NCI-H2081 treated with DMSO at 0.1 percent for 48 hours (cell line): ENCODE measurements around the gene CORO7.
"Not testable (repeated sequence)": the region's sequence is repeated elsewhere in the genome, so short reads cannot be mapped to it uniquely, and the experiment has no call there.

Source experiments
- DNase-seq: peaks from one replicate; lab custom pipeline; 2025; lab: John Stamatoyannopoulos, UW

Gene CORO7

DNA sequence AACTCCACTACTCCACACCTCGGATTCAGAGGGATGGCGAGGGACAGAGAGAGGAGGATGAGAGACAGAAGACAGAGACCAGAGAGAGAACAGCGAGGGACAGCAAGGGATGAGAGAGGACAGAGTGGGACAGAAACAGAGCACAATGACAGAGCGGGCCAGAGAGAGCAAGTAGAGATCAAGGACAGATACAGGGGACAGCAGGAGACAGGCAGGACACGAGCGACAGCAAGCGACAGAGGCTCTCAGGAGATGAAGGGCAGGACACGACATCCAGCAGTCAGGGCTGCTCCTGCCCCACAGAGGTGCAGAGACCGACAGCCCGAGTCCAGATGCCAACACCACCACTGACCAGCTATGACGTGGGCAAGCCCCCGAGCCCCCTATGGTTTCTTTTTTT is 14.9 kb downstream of the CORO7 start:
- no peak for DNase-seq

- DNase-seq, result no peak
Observed at GRCh38 chr16:4401094-4401501, 15.3 kb downstream of the CORO7 start.

GRCh38 chr16:4399001-4399730 is 17.2 kb downstream of the CORO7 start:
- DNase-seq, result no peak

DNA sequence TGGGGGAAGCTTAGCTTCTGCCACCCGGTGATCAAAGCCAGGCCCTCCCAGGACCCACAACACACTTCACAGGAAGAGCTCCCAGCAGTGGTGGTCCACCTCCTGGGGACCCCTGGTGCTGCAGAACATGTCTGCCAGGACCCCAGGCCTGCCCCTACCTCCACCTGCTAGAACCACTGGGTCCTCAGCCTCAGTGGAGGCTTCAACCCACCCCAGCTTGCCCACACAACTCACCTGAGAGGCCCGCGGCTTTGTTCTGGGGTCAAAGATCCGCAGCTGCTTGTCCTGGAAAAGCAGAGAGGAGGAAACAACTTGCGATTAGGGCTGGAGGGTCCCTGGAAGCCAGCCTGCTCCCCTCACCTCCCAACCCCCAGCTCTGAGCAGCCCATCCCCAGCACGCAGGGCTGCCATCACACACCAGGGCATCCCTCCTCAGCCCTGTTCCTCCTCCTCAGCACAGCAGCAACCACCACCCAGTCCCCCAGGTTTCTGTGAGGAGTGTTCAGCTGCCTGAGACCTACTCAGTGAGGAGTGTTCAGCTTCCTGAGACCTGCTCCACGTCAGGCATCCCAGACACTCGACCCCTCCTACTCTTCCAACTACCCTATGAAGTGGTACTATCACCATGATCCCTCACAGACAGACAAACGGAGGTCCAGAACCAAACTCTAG is 21.2 kb downstream of the CORO7 start:
- DNase-seq, result no peak

GRCh38 chr16:4393850-4394249 is 22.5 kb downstream of the CORO7 start:
- not testable (repeated sequence) for DNase-seq

DNA sequence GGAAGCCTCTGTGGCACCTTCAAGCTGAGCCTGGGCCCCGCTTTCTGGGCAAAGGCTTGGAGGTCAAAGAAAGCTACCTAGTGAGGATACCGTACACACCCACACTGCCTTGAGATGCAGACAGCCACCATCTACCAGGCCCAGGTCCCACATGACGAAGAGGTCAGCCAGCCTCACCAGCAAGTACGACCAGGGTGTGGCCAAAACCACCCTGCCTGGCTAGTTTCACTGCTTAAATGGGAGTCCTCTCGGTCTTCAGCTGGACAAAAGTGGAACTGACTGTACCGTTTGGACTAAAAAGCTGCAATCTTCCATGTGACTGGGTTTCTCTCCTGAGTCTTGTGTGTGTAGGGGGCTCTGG is 23.2 kb downstream of the CORO7 start:
- DNase-seq, result no peak

DNA sequence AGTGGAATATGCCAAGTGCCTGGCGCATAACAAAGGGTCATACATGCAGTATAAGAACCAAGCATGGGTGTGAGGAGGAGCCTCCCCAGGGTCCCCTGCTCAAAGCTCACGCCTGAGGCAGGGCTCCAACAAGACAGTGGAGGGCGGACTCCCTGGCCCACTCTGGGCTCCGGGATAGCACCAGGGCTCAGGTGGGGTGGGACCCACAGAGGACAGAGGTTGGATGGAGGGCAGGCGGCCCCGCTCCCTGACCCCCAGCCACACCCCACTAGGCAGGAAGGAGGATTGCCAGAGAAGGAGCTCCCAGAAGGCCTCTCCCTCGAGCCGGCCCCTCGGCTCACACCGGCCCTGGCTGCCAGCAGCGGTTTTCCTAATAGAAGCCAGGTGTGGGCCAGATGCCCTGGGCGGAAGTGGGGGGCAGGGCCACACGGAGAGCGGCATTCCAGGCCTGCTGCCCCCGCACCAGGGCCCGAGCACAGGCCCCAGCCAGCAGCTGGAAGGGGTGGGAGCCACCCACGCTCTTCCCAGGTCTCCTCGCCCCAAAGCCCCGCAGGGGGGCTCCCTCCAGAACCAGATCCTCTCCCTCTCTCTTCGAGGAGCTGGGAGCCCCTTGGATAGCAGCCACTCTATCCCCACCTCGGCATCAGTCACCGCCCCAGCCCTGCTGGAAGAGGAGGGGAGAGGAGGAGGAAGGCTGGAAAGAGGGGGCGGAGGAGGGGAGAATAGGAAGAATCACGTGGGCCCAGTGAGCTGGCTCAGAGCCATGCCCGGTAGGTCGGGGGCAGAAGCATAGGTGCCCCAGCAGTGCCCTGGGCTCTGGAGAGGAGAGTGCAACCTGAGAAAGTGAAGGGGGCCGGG is 23.8 kb downstream of the CORO7 start:
- no peak for DNase-seq

GRCh38 chr16:4391631-4392381 is 24.6 kb downstream of the CORO7 start:
- DNase-seq, result no peak

DNA sequence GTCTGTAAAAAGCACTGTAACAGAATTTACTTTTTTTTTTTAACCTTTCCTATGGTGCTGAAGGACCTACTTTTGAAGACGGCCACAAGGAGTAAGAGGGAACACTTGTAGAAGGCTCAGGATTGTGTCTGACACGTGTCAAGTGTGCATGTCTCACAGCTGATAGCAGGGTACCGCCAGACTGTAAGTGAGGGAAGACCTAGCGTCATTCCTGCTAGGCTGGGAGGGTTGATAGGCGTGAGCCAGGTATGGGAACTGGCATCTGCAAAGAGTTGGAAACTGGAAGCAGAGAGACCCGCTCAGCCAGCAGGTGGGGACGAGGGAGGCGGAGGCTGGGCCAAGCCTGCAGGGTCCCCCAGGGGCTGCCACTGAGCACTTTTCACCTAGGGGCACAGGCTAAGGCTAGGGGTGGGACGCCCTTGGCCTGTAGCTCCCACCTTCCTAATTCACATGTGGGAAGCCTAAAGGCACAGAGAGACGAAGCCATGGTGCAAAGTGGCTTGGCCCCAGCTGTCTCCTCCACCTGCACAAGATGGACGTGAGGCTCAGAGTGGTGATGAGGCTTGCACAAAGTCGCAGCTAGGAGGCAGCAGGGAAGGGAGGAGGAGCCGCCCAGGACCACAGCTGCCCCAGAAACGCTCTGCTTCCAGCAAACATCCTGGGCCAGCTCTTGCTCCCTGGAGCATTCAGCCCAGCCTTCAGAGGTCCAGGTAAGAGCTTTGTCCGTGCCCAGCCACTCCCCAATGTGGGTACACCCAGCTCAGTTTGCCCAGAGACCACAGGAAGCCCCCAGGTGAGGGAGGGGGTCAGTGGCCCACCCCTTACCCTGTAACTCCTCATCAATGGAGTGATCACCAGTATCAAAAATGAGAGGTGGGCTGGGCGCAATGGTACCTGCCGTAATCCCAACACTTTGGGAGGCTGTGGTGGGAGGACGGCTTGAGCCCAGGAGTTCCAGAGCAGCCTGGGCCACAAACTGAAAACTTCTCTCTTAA is 25.8 kb downstream of the CORO7 start:
- DNase-seq, result no peak

- no peak for DNase-seq
Observed at GRCh38 chr16:4389051-4389955, 27.1 kb downstream of the CORO7 start.

DNA sequence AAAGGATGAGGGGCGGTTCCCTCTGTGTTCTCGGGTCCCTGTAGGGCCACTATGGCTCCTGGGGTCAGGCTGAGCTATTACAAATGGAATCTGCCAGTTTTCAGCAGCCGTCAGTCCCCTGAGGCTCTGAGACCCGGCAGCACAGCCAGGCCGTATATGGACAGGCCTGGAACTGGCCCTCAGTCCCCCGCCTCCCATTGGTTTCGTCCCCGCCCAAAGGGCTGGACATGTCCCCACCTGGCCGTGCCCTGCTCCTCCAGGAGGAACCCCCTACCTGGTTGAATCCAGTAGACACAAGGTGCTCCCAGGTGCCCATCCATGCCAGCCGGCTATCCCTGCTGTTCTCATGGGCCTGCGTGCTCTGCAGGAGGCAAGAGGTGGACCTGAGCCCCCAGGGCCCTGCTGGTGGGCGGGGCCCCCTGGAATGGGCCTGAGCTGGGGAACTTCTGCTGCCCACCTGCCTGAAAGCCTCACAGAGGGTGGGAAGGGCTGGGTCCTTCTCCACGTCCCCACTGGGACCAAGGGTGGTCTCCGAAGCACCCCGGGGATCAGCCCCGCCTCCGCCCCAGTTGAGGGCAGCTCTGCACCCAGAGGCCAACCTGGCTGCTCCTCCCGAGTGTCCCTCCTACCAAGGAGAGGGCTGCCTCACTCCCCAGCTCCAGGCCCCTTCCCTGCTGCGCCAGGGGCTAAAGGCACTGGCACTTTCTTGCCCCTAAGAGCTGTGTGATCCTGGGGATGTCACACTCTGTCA is 27.9 kb downstream of the CORO7 start:
- DNase-seq, result no peak

- no peak for DNase-seq
Observed at GRCh38 chr16:4387781-4388180, 28.6 kb downstream of the CORO7 start.

GRCh38 chr16:4386951-4387565 is 29.3 kb downstream of the CORO7 start:
- no peak for DNase-seq

DNA sequence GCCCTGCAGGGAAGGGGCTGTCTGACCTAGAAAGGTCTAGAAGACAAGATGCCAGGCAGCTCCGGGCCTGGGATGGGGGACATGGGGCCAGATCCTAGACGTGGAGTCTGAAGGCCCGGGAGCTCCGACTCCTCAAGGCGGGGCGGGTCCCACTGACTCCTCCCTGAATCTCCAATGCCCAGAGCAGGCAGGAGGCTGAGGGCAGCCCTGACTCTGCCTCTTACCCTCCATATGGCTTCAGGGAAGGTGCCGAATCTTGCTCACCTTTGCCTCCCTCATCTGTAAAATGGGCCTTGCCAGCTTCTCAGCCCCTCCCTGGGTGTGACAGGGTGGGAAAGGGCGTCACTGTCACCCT is 30.0 kb downstream of the CORO7 start:
- DNase-seq, result no peak

DNA sequence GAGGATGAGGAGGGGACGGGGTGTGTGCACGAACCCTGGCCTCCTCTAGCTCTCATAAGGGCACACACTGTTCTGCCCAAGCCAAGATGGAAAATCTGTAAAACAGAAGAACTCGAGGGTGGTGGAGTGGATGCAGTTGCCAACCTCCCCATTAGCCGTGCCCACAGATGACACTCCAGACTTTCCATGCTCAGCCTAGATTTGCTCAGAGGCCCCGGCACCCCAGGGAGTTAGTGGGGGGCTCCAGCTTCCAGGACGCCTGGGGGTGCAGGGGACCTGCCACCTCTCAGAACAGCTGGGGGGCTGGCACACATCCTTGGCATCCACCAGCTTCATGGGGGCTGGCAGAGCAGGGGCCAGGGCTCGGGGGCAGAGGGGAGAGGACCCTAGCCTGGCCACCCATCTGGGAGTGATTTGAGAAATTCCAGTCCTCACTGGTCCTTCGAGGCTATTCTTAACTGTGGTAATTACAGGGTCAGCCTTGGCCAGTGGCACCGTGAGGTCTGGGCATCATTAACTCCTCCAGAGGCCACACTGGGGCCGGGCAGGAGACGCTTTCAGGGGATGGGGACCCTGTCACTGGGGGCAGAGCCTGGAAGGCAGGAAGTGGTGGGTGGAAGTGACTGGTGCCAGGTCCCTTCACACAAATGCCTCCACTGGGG is 30.5 kb downstream of the CORO7 start:
- no peak for DNase-seq

DNA sequence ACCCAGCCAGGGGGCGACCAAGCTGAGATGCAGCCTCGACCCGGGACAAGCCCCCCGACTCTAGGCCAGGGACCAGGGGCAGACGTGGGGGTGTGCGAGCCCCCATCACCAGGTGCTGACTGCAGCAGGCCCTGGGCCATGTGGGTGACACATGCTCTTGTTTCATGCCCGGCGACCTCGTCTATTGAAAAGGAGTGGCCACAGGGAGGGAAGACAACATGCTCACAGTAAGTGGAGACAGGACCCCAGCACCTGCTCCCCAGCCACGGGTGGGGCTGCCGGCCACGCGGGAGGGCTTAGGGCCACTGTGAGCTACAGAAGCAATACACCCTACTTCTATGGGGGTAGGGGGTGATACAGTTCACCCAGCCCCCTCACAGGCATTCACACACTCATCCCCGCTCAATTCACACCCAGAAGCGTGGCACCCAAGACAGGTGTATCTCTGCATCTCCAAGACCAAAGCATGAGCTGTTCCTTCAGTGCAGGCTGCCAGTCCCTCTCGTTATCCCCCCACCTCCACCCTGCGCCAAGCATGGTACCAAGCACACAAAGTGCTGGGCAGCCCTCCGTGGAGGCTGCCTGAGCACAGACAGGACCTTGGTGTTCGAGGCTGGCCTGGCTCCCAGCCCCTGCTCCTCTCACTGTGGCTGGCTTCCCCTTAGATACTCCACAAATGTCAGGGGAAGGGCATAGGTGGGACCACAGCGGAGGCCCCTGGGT is 31.2 kb downstream of the CORO7 start:
- DNase-seq, result no peak

DNA sequence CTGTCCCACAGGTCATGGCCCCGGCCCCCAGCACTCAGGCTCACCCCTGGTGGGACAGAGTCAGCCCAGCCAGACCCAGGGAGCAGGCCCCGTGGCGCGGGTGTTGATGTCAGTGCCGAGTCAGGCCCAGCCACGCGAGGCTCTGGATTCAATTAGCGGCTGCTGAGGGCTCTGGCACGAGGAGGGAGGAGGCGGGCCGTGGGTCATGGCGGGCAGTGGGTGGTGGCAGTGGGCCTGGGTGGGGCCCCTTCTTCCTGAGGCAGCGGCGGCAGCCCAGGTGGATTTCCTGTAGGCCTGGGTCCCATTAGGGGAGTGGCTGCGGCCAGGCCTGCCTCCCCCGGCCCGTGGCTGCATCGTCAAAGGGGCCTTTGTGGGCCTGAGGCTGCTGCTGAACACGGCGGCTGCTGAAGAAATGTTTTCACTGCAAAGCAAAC is 31.9 kb downstream of the CORO7 start:
- DNase-seq, result no peak
